Measurements from ENCODE around the gene CLIP4. TPM values are rescaled to one million over a fixed set of nuclear protein-coding genes. Genes with fewer than 3 reads are reported as not detected.

The CLIP4 gene
- total RNA-seq, 2 experiments from 2014 or later: 25.1 to 26.6 TPM

- DNase-seq: no peak
- H3K27ac Mint-ChIP-seq: no peak overlapping the region
- H3K4me1 Mint-ChIP-seq (ENCODE audit: low read depth): peaks cover 9% of the 10 kb centered on the region
- peaks cover 4% of the 10 kb centered on the region for H3K9me3 Mint-ChIP-seq
- H3K27me3 Mint-ChIP-seq (ENCODE audit: low read depth): no peaks in the 10 kb centered on the region
- H3K36me3 Mint-ChIP-seq (ENCODE audit: low read depth): peaks cover 20% of the 10 kb centered on the region
- H3K4me3 Mint-ChIP-seq: no peak overlapping the region
- intact Hi-C loops (cut with micrococcal nuclease): no loop called here
- CTCF ChIA-PET: no interaction called here
These were observed 69.3 kb downstream of the CLIP4 start for GRCh38 chr2:29184531-29184930.

GRCh38 chr2:29186817-29187216 is 71.6 kb downstream of the CLIP4 start:
- Mint-ChIP-seq H3K27ac (no peak overlapping the region), H3K9me3 (peaks cover 4% of the 10 kb centered on the region), H3K4me3 (no peak overlapping the region), H3K36me3 (ENCODE audit: low read depth) (peaks cover 18% of the 10 kb centered on the region), H3K4me1 (ENCODE audit: low read depth) (peaks cover 4% of the 10 kb centered on the region), H3K27me3 (ENCODE audit: low read depth) (no peaks in the 10 kb centered on the region)
- CTCF ChIA-PET: no interaction called here
- no peak for DNase-seq
- intact Hi-C loops (cut with micrococcal nuclease): no loop called here

- no peak for DNase-seq
- Mint-ChIP-seq H3K4me3 (no peak overlapping the region), H3K27me3 (ENCODE audit: low read depth) (no peaks in the 10 kb centered on the region), H3K9me3 (peaks cover 4% of the 10 kb centered on the region), H3K27ac (no peak overlapping the region), H3K36me3 (ENCODE audit: low read depth) (peaks cover 13% of the 10 kb centered on the region), H3K4me1 (ENCODE audit: low read depth) (peaks cover 4% of the 10 kb centered on the region)
- CTCF ChIA-PET: no interaction called here
- intact Hi-C loops (cut with micrococcal nuclease): no loop called here
These were observed 72.7 kb downstream of the CLIP4 start for GRCh38 chr2:29187926-29188325.

- CTCF ChIA-PET: no interaction called here
- DNase-seq: no peak
- H3K27ac Mint-ChIP-seq: no peak overlapping the region
- no peak overlapping the region for H3K4me3 Mint-ChIP-seq
- peaks cover 4% of the 10 kb centered on the region for H3K4me1 Mint-ChIP-seq (ENCODE audit: low read depth)
- intact Hi-C loops (cut with micrococcal nuclease): no loop called here
- peaks cover 4% of the 10 kb centered on the region for H3K9me3 Mint-ChIP-seq
- peaks cover 13% of the 10 kb centered on the region for H3K36me3 Mint-ChIP-seq (ENCODE audit: low read depth)
- H3K27me3 Mint-ChIP-seq (ENCODE audit: low read depth): no peaks in the 10 kb centered on the region
These were observed 73.8 kb downstream of the CLIP4 start for GRCh38 chr2:29189052-29189451.

- peaks cover 6% of the 10 kb centered on the region for H3K36me3 Mint-ChIP-seq (ENCODE audit: low read depth)
- H3K9me3 Mint-ChIP-seq: peaks cover 4% of the 10 kb centered on the region
- intact Hi-C loops (cut with micrococcal nuclease): no loop called here
- H3K4me3 Mint-ChIP-seq: no peak overlapping the region
- peaks cover 4% of the 10 kb centered on the region for H3K4me1 Mint-ChIP-seq (ENCODE audit: low read depth)
- no peak for DNase-seq
- CTCF ChIA-PET: no interaction called here
- H3K27ac Mint-ChIP-seq: no peak overlapping the region
- H3K27me3 Mint-ChIP-seq (ENCODE audit: low read depth): no peaks in the 10 kb centered on the region
These were observed 76.6 kb downstream of the CLIP4 start for GRCh38 chr2:29191817-29192216.

GRCh38 chr2:29192526-29192925 is 77.3 kb downstream of the CLIP4 start:
- Mint-ChIP-seq H3K4me3 (no peak overlapping the region), H3K27me3 (ENCODE audit: low read depth) (no peaks in the 10 kb centered on the region), H3K4me1 (ENCODE audit: low read depth) (peaks cover 2% of the 10 kb centered on the region), H3K9me3 (peaks cover 2% of the 10 kb centered on the region), H3K36me3 (ENCODE audit: low read depth) (peaks cover 3% of the 10 kb centered on the region), H3K27ac (no peak overlapping the region)
- intact Hi-C loops (cut with micrococcal nuclease): no loop called here
- CTCF ChIA-PET: no interaction called here
- no peak for DNase-seq

- intact Hi-C loops (cut with micrococcal nuclease): no loop called here
These were observed 77.9 kb downstream of the CLIP4 start for GRCh38 chr2:29193111-29193510.

GRCh38 chr2:29193681-29194080 is 78.5 kb downstream of the CLIP4 start:
- Mint-ChIP-seq H3K27me3 (ENCODE audit: low read depth) (no peaks in the 10 kb centered on the region), H3K27ac (no peak overlapping the region), H3K4me3 (no peak overlapping the region), H3K36me3 (ENCODE audit: low read depth) (no peaks in the 10 kb centered on the region), H3K9me3 (no peaks in the 10 kb centered on the region), H3K4me1 (ENCODE audit: low read depth) (no peaks in the 10 kb centered on the region)
- intact Hi-C loops (cut with micrococcal nuclease): no loop called here
- CTCF ChIA-PET: no interaction called here
- DNase-seq: no peak

More at GRCh38 chr2:29193111-29193510, 77.9 kb downstream of the CLIP4 start:
- no peak for DNase-seq
- Mint-ChIP-seq H3K27me3 (ENCODE audit: low read depth) (no peaks in the 10 kb centered on the region), H3K27ac (no peak overlapping the region), H3K9me3 (no peaks in the 10 kb centered on the region), H3K4me1 (ENCODE audit: low read depth) (no peaks in the 10 kb centered on the region), H3K4me3 (no peak overlapping the region), H3K36me3 (ENCODE audit: low read depth) (no peaks in the 10 kb centered on the region)
- CTCF ChIA-PET: interaction anchor here (0.5 kb wide), 1 partner anchor 376 kb away, joined by 4 read pairs; no protein-coding TSS in a partner anchor

GRCh38 chr2:29195796-29196195 is 80.6 kb downstream of the CLIP4 start:
- Mint-ChIP-seq H3K4me3 (no peak overlapping the region), H3K36me3 (ENCODE audit: low read depth) (no peaks in the 10 kb centered on the region), H3K9me3 (no peaks in the 10 kb centered on the region), H3K4me1 (ENCODE audit: low read depth) (no peaks in the 10 kb centered on the region), H3K27ac (no peak overlapping the region), H3K27me3 (ENCODE audit: low read depth) (no peaks in the 10 kb centered on the region)
- intact Hi-C loops (cut with micrococcal nuclease): loop anchor here (1.0 to 5.0 kb wide), 4 partner anchors 89 to 628 kb away; no protein-coding TSS in a partner anchor
- CTCF ChIA-PET: interaction anchor here (1.2 to 1.5 kb wide), 2 partner anchors 237 to 240 kb away, joined by 3 to 6 read pairs; no protein-coding TSS in a partner anchor
- DNase-seq: no peak

- CTCF ChIA-PET: interaction anchor here (0.7 to 1.4 kb wide), 5 partner anchors 236 to 455 kb away, joined by 3 to 6 read pairs (median 3); no protein-coding TSS in a partner anchor
- no peaks in the 10 kb centered on the region for H3K4me1 Mint-ChIP-seq (ENCODE audit: low read depth)
- H3K36me3 Mint-ChIP-seq (ENCODE audit: low read depth): no peaks in the 10 kb centered on the region
- intact Hi-C loops (cut with micrococcal nuclease): loop anchor here (1.0 to 5.0 kb wide), 6 partner anchors 90 to 630 kb away; no protein-coding TSS in a partner anchor
- no peaks in the 10 kb centered on the region for H3K27me3 Mint-ChIP-seq (ENCODE audit: low read depth)
- H3K9me3 Mint-ChIP-seq: no peaks in the 10 kb centered on the region
- no peak overlapping the region for H3K4me3 Mint-ChIP-seq
- no peak overlapping the region for H3K27ac Mint-ChIP-seq
- DNase-seq: peak; percentile 91
These were observed 81.9 kb downstream of the CLIP4 start for GRCh38 chr2:29196792-29197788.

GRCh38 chr2:29201979-29202378 is 86.8 kb downstream of the CLIP4 start:
- no peaks in the 10 kb centered on the region for H3K9me3 Mint-ChIP-seq
- no peak overlapping the region for H3K27ac Mint-ChIP-seq
- CTCF ChIA-PET: interaction anchor here (0.8 kb wide), 1 partner anchor 243 kb away, joined by 3 read pairs; no protein-coding TSS in a partner anchor
- no peak overlapping the region for H3K4me3 Mint-ChIP-seq
- H3K36me3 Mint-ChIP-seq (ENCODE audit: low read depth): peaks cover 2% of the 10 kb centered on the region
- intact Hi-C loops (cut with micrococcal nuclease): no loop called here
- no peak for DNase-seq
- no peaks in the 10 kb centered on the region for H3K4me1 Mint-ChIP-seq (ENCODE audit: low read depth)
- no peaks in the 10 kb centered on the region for H3K27me3 Mint-ChIP-seq (ENCODE audit: low read depth)

GRCh38 chr2:29202819-29203495 is 87.7 kb downstream of the CLIP4 start:
- Mint-ChIP-seq H3K27ac (no peak overlapping the region), H3K27me3 (ENCODE audit: low read depth) (no peaks in the 10 kb centered on the region), H3K36me3 (ENCODE audit: low read depth) (peaks cover 2% of the 10 kb centered on the region), H3K9me3 (no peaks in the 10 kb centered on the region), H3K4me3 (no peak overlapping the region), H3K4me1 (ENCODE audit: low read depth) (no peaks in the 10 kb centered on the region)
- CTCF ChIA-PET: no interaction called here
- intact Hi-C loops (cut with micrococcal nuclease): no loop called here
- no peak for DNase-seq
